HG03159 (cell line): ENCODE results near the gene ERP44.

Experiments used
- ATAC-seq: cut with Tn5 transposase; IDR thresholded peaks from one replicate; pipeline ENCODE4 v1.9.1; 2021; ENCODE audit warnings: mild to moderate bottlenecking, moderate library complexity; ENCODE audit not compliant: unreplicated experiment

ERP44 gene

DNA sequence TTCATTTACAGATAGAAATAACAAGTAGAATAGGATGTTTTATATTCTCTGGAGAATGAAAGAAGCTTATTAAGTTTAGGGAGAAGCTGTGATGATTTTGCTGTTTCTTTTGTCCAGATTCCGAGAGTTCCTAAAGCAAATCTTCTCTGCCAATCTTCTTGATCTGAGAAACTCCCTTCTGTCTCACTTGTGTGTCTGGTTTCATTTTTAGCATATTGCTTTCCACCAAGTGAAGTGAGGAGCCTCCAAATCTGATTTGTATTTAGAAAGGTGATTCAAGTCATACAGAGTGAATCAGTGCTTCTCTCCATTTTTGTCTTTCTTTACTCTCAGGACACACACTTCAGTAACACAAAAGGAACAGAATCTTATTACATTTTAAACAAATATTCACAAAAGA, 144.0 kb downstream of the ERP44 start:
- no peak for ATAC-seq

DNA sequence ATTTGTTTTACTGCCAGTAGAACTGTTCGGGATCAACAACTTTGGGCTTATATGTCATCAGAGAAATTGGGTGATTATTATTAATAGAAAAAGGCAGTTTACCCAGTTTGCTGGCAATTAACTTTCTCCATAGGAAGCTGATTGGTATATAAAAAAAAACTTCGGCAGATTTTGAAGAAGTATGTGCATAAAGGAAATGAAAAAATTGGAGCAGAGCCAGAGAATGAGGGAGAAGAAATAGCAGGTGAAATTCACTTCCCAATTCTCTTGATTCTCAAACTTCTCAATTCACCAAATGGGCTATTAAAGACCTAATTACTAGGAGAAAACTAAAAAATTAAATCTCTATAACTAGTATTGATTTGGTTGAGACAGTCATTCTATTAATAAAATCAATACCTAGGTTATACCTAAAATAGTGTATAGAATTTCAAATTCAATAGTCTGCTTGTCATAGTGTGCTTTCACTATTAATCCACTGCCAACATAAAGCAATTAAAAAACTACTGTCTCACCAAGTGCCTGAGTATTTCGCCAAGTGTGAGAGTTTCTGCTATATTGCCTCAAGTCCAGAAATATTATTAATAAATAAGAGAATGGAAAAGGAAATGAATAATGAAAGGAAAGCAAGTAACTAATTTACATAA, 144.8 kb downstream of the ERP44 start:
- no peak for ATAC-seq

DNA sequence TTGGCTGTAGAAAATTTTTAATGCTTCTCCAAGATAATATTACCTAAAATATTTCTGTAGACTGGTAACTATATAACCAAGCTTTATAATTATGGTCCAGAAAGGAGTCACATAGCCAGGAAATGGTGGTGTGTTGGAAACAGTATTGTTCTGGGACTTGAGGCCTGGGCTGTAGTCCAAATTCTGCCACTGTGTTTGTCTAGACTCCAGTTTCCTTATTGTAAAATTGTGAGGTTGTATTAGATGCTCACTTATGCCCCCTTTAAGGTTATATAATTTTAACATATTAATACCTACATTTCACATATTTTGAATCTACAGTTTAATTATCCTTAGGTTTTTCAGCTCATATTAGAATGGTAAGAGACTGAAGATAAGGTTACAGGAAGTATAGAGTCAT, 149.9 kb downstream of the ERP44 start:
- ATAC-seq = no peak

DNA sequence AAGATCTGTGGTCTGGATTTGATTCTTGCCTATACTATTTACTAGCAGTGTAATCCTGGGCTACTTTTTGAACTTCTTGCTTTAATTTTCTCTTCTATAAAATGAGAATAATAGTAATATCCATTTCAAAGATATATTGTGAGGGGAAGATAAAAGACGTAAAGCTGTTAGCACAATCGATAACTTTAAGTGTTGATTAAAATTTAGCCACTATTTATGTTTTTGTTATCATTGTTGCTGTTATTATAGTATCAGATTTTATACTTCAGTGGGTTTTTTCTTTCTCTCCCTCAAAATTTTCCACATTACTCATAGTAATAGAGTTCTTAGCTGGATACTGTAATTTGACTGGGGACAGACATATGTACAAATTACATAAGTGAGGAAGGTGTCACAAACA, 150.3 kb downstream of the ERP44 start:
- no peak for ATAC-seq

DNA sequence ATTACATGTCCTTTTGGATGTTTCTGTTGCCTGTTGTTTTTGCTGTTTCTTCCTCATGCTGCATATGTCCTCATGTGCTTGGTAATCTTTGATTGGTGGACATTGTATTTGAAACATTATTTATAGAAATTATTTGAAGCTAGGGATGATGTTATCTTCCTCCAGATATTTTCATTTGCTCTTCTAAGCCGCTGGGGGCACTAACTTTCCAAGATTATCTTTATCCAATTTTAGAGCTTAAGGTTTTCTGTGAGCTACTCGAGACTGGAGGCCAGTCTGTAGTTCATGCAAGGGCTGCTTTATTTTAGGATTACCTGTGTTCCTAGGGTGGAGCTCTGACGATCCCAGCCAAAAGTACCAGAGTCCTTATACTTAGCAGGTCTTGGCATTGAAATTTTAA, 151.4 kb downstream of the ERP44 start:
- no peak for ATAC-seq

DNA sequence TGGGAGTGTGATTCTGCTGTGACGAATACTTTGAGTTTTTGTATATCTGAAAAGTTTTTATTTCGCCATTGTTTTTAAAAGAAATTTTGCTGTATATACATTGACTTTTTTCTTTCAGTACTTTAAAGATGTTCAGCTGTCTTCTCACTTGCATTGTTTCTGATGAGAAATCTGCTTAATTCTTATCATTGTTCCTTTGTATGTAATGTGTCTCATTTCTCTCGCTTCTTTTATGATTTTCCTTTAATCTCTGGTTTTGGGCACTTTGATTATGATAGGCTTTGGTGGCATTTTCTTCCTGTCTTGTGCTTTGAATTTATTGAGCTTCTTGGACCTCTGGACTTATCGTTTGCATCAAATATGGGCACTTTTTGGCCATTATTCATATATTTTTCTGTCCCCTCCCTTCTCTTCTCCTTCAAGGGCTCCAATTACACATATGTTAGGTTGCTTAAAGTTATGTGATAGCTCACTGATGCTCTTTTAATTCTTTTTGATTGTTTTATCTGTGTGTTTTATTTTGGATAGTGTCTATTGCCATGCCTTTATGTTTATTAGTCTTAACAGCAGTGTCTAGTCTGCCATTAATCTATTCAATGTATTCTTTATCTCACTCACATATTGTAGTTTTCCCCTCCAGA, 161.7 kb downstream of the ERP44 start:
- no peak for ATAC-seq

DNA sequence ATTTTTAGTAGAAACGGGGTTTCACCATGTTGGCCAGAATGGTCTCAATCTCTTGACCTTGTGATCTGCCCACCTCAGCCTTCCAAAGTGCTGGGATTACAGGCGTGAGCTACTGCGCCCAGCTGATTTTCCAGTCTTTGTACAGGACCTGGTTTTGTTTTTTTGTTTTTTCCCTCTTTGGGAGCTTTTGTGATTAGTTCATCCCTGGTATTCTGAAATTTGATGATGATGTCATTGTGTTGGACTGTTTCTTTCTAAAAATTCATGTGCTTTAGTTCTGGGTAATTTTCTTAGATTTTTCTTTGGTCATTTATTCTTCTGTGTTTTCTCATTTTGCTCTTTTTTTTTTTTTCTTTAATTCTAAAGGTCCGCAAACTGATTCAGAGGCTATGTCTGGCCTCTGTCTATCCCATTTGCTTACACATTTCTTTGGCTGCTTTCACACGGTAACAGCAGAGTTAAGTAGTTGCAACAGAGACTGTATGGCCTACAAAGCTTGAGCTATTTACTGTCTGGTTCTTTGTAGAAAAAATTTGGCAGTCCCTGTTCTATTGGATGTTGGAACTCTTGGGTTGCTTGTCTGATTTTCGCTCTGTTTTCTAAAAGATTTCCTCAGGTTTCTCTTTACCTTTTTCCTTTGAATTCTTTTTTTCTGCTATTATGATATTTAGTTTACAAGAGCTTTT, 167.5 kb downstream of the ERP44 start:
- ATAC-seq = no peak

DNA sequence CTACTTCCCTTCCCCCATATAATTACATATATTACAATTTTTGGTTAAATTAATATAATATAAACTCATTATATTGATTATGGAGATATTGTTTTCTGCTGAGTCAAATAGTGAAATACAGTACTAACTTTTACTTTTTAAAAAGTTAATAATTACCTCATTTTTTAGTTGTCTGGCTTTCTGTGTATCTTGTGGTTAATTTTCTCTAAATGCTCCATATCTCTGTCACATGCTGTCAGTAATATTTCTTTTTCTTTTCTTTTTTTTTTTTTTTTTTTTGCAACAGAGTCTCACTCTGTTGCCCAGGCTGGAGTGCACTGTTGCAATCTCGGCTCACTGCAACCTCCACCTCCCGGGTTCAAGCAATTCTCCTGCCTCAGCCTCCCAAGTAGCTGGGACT, 169.1 kb downstream of the ERP44 start:
- ATAC-seq = no peak
